GM21717 (cell line): ENCODE results near the gene PIGK.
"Not testable (repeated sequence)": the region's sequence is repeated elsewhere in the genome, so short reads cannot be mapped to it uniquely, and the experiment has no call there.

Experiments used
- ATAC-seq: cut with Tn5 transposase; IDR thresholded peaks from one replicate; pipeline ENCODE4 v1.9.1; 2021; ENCODE audit warnings: mild to moderate bottlenecking, moderate library complexity; ENCODE audit not compliant: unreplicated experiment

Gene PIGK

DNA sequence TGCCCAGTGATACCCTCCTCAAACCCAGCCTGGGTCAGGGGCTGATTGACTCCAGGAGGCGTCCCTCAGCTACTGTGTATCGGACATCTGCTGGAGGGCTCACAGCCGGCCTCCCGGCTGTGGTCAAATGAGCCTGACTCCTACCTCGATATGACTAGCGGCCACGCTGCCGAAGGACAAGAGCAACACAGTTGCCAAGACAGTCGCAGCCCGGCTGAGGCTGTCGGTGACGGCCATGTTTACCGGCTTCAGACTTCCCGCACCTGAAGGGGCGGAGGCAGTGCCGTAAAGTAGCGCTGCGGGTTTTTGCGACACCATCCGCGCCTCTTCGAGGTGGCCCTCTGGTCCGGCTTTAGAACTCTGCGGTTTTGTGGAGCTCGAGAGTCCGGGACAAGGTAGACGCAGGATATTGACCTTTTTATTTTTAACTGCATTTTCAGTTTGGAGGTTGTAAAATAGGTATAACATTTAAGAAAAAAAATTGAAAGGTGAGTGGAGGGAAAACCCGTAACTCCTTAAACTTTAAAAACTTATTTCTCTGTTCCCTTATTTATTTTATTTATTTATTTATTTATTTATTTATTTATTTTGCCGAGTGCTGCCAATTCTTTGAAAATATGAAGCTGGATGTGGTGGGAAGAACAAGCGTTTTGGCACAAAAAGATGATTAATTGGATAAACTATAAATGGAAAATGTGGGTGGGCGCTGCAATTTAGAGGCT lies at the start of gene PIGK:
Gene PIGK (minus strand): TSS at position 265 of the 722 bp plus-strand sequence. CDS start 28 bp downstream, at position 237.
- peak; percentile 98 for ATAC-seq

DNA sequence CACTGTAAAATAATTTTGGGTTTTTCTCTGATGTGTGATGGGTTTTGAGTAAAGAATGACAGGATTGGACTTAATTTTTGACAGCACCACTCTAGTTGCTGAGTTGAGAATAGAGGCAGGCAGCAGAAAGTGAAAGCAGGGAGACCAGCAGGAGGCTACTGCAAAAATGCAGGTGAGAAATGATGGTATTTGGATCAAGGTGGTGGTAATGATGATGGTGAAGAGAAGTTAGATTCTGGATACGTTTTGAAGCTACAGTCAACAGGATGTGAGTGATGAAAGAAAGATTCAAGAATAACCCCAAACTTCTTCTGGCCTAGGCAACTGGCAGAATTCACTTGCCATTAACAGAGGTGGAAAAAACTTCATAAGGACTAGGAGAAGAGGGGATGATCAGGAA lies 47.8 kb upstream of the PIGK start:
- no peak for ATAC-seq

DNA sequence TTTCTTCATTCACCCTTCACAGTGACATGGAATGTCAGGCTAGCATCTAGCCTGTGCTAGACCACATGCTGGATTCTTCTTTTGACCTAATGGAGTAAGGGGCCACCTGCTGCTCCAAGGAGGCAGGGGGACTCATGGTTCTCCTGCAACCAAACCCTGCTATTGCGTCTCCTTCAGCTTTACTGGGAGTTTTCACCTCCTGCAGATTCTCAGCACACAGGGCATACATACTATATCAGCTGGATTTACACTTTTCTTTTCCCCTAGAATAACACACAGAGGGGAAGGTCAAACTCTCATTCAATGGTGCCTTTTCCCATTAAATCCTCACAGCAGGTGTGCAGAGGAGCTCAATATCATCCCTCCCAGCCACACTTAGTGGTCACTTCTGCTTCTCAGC lies 46.0 kb upstream of the PIGK start:
- ATAC-seq, result no peak

DNA sequence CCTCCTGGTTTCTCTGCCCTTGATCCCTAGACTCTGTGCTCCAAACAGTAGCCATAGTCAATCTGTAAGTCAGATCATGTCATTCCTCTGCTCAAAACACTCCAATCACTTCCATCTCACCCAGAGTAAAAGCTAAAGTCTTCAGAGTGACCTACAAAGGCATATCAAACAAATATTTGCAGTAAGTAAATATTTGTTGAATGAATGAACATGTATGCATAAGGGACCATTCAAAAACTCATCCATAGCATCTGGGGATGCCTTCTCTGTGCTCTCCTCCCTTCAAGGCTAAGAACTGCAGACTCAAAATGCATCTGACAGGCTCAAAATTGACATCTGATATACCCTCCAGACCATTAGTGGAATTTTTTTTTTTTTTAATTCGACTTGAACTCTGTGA lies 44.5 kb upstream of the PIGK start:
- ATAC-seq, result no peak

DNA sequence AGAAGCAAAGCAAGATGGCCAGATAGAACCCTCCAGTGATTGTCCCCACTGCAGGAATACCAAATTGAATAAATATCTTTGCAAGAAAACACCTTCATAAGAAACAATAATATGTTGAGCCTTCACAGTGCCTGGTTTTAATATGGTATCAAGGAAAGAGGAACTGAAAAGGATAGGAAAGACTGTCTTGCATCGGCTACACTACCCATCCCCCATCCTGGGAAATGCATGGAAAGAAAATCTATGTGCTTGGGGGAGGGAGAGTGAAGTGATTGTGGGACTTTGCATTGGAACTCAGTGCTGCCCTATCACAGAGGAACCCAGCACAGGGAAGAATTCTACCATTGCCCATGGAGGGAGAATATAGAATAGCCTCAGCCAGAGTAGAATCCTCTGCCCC lies 34.0 kb upstream of the PIGK start:
- ATAC-seq, result no peak

DNA sequence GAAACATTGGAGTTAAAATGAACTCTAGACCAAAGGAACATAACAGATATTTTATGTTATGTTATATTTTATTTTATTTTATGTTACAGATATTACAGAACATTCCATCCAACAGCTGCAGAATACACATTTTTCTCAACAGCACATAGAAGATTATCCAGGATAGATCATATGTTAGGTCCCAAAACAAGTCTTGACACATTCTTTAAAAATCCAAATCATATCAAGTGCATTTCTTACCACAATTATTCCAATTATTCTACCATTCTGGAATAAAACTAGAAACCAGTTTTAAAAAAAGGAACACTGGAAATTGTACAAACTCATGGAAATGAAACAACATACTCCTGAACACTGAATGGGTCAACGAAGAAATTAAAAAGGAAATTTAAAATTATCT lies 30.9 kb upstream of the PIGK start:
- ATAC-seq, result no peak

DNA sequence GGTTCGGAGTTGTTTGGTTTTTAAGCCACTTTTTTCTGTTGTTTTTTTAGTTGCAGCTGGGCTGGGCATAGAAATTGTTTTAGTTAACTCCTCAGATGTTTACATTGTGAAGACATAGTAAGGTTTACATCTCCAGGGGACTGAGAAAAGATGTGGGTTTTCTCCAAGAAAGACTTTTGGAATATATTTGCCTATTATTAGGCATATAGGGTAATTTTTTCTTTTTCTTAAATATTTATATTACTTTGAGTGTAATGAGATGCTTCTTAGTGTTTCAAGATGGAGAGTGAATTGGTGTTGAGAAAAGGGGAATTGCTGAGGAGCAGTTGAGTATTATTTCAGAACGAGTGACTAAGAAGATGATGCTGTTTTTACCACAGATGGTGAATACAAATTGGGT lies 26.6 kb upstream of the PIGK start:
- no peak for ATAC-seq

DNA sequence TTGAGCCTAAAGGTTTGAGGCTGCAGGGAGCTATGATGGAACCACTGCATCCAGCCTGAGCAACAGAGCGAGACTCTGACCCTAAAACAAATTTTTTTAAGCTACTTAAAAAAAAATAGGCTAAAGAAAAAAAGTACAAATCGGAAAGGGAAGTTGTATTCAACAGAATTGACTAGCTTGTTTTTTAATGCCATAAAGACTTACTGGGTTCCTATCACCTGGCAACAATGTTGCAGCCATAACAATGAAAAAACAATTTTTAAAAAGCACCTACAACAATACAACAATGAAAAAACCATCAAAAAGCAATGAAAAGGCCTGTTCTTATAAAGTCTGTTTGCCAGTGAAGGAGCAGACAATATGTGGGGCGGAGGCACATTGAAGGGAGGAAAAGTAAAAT lies 20.1 kb upstream of the PIGK start:
- ATAC-seq, result no peak

DNA sequence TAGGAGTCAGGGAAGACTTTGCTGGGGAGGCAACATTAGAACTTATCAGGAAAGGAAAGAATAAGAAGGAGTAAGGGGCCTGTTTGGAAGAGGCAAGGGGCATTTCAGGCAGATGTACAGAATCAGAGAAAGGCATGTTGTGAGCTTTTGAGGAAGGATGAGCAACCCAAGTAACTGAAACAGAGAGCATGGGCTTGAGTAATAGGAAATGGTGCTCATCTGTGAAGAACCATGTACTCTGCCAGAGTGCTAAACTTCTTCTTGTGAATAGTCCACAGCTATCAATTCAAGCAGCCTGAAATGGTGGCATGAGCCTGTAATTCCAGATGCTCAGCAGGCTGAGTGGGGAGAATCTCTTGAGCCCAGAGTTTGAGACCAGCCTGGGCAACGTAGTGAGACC lies 19.2 kb upstream of the PIGK start:
- ATAC-seq, result no peak

DNA sequence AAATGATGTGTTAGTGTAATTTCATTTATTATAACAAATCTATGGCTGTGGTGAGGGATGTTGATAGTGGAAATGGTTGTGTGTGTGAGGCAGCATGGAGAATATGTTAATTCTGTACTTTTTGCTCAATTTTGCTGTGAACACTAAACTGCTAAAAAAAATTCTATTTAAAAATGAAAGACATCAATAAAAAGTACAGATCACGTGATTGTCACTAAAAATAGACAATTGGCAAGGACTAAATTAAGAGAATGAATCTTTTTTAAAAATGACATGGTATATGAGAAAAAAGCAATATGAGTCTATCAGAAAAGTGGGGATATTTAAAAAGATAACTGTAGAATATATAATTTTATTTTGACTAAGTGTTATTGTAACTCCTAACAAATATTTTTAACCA lies 15.7 kb upstream of the PIGK start:
- no peak for ATAC-seq

DNA sequence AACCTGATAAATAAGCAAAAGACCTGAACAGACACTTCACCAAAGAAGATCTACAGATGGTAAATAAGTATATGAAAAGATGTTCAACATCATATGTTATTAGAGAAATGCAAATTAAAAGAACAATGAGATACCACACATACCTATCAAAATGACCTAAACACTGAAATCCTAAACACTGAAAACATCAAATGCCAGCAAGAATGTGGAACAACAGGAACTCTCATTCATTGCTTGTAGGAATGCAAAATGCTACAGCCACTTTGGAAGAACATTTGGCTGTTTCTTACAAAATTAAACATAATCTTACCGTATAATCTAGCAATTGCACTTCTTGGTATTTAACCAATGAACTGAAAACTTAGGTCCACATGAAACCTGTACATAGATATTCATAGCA lies 14.9 kb upstream of the PIGK start:
- ATAC-seq, result no peak

DNA sequence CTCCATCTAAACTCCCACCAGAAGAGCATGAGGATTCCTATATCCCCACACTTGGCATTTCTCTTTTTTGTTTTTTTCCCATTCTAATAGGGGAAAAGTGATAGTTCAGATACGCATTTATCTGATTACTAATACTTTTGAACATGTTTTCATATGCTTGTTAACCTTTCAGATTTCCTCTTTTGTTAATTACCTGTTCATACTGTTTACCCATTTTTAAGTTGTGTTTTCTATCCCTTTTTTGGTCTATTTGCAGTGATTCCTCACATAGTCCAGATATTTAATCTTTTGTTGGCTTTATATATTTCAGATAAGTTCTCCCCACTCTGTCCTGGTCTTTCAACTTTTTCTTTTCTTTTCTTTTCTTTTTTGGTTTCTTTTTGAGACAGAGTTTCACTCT lies 13.6 kb upstream of the PIGK start:
- no peak for ATAC-seq

DNA sequence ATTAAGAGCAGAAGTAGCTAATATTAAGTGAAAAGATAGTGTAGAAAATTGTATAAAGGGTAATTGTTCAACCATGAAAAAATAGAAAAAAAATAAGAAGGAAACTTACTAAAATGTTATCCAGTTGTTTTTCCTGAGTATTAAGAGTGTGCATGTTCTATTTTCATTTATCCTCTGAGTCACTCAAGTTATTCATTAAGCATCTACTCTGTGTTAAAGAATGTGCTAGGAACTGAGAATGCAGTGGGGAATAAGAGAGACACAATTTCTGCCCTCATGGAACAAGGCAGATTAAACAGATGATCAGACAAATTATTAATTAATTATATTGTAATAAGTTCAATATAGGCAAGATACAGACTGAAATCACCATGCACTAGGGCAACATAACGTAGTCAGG lies 10.8 kb upstream of the PIGK start:
- ATAC-seq, result no peak

DNA sequence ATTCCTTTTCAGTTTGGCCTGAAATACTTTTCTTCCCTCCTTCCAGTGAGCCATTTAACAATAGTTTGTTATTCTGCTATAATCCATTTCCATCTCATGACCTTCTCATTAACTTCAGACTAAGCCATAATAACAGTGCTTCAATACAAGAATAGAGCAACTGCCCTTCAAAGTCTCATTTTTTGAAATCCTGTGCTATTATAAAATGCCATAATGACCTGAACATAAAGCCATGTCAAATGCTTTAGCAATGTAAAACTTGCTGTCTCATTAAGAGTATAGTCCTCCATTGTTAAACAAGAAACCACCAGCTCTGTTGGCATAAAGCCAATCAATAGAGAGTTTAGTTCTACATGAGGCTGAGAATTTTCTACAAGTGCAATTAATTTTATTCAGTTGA lies 9.6 kb upstream of the PIGK start:
- ATAC-seq, result no peak

DNA sequence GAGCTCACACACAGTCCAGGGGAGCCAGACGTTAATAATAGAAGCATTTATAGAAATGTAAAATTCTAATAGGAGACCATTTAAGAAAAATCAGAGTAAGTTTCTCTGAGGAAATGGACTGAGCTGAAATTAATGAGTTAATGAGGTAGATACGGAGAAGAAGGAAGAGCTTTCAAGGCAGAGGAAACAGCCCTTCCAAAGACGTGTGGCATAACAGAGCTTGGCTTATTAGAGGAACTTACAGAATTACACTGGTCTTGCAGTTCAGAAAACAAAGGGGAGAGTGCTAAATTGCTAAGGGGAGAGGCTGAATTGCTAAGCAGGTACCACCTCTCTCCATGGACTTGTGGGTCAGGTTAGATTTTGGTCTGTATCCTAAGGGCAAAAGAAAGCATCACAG lies 8.2 kb upstream of the PIGK start:
- no peak for ATAC-seq

DNA sequence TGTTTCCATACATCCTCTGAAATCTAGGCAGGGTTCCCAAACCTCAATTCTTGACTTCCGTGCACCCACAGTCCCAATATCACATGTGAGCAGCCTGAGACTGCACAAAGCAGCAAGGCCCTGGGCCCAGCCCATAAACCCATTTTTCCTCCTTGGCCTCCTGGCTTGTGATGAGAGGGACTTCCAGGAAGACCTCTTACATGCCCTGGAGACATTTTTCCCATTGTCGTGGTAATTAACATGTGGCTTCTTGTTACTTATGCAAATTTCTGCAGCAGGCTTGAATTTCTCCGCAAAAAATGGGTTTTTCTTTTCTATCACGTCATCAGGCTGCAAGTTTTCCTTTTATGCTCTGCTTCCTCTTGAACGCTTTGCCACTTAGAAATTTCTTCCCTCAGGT lies 3.3 kb upstream of the PIGK start:
- no peak for ATAC-seq

DNA sequence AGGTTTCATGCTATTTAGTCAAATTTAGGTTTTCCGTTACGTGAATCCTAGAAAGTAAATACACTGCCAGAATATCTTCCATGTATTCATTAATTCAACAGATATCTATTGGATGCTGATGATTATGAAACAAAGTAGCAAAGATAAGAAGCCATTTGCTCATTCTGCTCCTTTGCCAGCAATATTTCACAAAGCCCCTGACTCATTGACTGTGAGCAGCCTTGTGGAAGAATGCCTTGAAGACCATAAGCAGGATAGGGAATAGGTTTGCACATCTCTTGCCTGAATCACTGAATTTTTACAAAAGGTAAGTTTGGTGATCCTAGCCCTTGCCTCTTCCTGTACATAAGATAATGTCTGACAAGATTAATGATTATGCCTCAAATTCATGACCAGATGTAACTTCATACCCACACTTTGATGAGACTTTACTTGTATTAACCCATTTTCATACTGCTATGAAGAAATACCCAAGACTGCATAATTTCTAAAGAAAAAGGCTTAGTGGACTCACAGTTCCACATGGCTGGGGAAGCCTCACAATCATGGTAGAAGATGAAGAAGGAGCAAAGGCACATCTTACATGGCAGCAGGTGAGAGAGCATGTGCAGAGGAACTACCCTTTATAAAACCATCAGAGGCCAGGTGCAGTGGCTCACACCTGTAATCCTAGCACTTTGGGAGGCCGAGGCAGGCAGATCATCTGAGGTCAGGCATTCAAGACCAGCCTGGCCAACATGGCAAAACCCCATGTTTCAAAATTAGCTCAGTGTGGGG lies 1.6 kb upstream of the PIGK start:
- ATAC-seq, result no peak

DNA sequence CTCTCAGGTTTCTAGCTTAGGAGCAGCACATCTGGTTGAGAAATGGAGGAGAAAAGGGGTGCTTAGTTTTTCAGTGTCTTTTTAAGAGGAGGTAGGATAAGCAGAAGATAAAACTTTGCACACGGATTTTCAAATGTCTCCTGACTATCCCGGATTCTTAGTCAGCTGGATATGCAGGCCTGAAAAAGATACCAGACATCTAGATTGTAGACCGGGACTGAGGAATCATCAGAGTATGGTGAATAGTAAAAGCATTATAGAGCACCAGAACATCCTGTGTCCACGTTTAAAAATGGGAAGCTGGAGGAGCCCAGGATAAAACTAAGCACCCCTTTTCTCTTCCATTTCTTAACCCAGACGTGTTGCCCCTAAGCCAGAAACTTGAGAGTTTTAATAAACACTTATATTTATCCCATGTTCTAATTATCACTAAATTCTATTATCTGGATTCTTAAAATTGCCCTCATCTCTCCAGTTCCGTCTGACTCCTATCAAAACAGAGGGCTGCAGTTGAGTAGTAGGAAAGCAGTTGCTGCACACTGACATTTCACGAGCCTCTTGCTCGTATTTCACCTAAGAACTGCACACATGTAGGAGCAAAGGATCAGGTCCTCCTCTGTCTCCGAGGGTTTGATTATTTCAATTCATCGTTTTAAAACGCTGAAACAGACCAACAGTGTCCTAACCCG lies 609 bp downstream of the PIGK start:
- ATAC-seq, result peak; percentile 44

DNA sequence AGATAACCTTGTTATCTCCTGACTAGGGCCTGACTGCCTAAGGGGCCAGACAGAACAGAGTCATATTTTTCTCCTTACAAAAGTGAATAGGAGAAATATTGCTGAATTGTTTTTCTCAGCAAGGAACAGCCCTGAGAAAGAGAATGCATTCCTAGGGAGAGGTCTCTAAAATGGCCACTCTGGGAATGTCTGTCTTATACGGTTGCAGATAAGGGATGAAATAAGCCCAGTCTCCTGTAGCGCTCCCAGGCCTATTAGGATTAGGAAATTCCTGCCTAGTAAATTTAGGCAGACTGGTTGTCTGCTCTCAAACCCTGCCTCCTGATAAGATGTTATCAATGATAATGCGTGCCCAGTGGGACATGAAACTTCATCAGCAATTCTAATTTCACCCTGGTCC lies 15.2 kb downstream of the PIGK start:
- not testable (repeated sequence) for ATAC-seq

DNA sequence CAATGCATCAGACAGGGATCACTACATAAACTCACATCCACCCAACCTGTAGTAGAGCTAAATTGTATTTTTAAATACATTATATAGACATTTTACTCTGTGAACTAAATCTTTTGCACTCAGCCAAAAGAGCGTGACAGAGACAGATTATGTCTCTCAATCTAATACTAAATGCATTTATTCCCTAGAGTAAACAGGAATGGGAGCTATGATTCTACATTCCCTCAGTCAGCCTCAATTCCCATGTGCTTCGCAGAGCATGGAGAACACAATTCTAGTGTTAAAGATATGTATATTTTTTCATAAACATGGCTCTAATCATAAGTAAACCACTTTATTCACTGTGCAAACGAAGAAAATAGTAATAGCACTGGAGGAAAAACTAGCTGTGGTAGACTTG lies 16.5 kb downstream of the PIGK start:
- ATAC-seq, result no peak

DNA sequence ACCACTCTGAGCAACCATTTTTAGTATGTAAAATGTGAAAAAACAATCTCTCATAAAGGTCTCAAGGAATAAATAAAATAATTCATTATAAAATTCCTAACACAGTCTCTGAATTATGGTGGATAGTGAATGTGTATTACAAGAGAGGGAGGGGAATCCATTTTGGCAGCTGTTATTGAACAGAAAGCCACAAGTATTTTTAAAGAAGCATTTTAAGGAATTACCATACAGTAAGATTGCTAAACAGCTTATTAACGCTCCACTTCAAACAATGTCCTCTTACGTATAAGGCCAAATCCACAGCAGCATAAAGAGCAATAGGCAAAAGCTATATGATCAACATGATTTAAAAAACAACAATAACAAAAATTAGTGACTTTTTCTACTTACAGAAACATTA lies 18.4 kb downstream of the PIGK start:
- no peak for ATAC-seq

DNA sequence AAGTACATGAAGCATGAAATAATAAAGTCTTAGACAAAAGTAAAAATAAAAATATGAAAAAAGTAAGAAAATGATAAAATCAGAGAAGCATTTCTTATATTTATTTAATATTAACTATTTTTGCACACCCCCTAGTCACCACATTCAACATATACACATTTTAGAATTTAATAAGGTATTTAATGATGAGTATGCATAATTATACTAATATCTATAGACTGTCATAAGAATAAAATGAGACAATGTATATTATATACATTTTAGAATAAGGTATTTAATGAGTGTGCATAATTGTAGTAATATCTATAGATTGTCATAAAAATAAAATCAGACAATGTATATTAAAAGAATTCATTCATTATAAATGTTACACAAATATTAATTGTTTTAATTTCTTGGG lies 18.9 kb downstream of the PIGK start:
- no peak for ATAC-seq
